Stimulated activated CD8-positive, alpha-beta memory T cell treated with anti-CD3 and anti-CD28 coated beads, Interleukin-12 subunit alpha, Interleukin-12 subunit beta, amount 100 ng/mL, for 1 hour (primary cell): ENCODE data around the gene CLEC10A.
"Not testable (repeated sequence)": the region's sequence is repeated elsewhere in the genome, so short reads cannot be mapped to it uniquely, and the experiment has no call there.

Experiments
- DNase-seq: peaks from one replicate; pipeline ENCODE4 v3.0.0-alpha.2; 2020; ENCODE audit warnings: low read depth

The CLEC10A gene

GRCh38 chr17:7108560-7108925 lies 28.5 kb upstream of the CLEC10A start:
- no peak for DNase-seq

GRCh38 chr17:7107795-7108559 lies 27.9 kb upstream of the CLEC10A start:
- no peak for DNase-seq

- DNase-seq: no peak
Measured at GRCh38 chr17:7107012-7107754, 27.1 kb upstream of the CLEC10A start.

- DNase-seq: no peak
Measured at GRCh38 chr17:7102421-7102820, 22.4 kb upstream of the CLEC10A start.

- DNase-seq: no peak
Measured at GRCh38 chr17:7101531-7101930, 21.5 kb upstream of the CLEC10A start.

GRCh38 chr17:7100641-7101379 lies 20.8 kb upstream of the CLEC10A start:
- not testable (repeated sequence) for DNase-seq

GRCh38 chr17:7098802-7099459 lies 18.9 kb upstream of the CLEC10A start:
- no peak for DNase-seq

GRCh38 chr17:7097940-7098339 lies 17.9 kb upstream of the CLEC10A start:
- no peak for DNase-seq

- no peak for DNase-seq
Measured at GRCh38 chr17:7095625-7096024, 15.6 kb upstream of the CLEC10A start.

GRCh38 chr17:7094652-7095019 lies 14.6 kb upstream of the CLEC10A start:
- no peak for DNase-seq

- DNase-seq: not testable (repeated sequence)
Measured at GRCh38 chr17:7091311-7092005, 11.4 kb upstream of the CLEC10A start.

GRCh38 chr17:7089570-7089969 lies 9.5 kb upstream of the CLEC10A start:
- DNase-seq: not testable (repeated sequence)

- DNase-seq: not testable (repeated sequence)
Measured at GRCh38 chr17:7088442-7088841, 8.4 kb upstream of the CLEC10A start.

- DNase-seq: no peak
Measured at GRCh38 chr17:7084088-7084487, 4.0 kb upstream of the CLEC10A start.

GRCh38 chr17:7083592-7083991 lies 3.5 kb upstream of the CLEC10A start:
- DNase-seq: no peak

- peak; percentile 12 for DNase-seq
Measured at GRCh38 chr17:7081341-7082062, 1.5 kb upstream of the CLEC10A start.

GRCh38 chr17:7080456-7081041 lies 498 bp upstream of the CLEC10A start:
- no peak for DNase-seq

- DNase-seq: no peak
Measured at GRCh38 chr17:7078711-7079110, 1.3 kb downstream of the CLEC10A start.

- DNase-seq: no peak
Measured at GRCh38 chr17:7077911-7078546, 2.0 kb downstream of the CLEC10A start.

- DNase-seq: no peak
Measured at GRCh38 chr17:7074931-7075330, 5.1 kb downstream of the CLEC10A start.
